ENCODE measurements around the gene MAMLD1.

GRCh38 chrX:150365990-150366911 is 3.1 kb downstream of the MAMLD1 start:
- TF ChIP-seq, protein P1, sequence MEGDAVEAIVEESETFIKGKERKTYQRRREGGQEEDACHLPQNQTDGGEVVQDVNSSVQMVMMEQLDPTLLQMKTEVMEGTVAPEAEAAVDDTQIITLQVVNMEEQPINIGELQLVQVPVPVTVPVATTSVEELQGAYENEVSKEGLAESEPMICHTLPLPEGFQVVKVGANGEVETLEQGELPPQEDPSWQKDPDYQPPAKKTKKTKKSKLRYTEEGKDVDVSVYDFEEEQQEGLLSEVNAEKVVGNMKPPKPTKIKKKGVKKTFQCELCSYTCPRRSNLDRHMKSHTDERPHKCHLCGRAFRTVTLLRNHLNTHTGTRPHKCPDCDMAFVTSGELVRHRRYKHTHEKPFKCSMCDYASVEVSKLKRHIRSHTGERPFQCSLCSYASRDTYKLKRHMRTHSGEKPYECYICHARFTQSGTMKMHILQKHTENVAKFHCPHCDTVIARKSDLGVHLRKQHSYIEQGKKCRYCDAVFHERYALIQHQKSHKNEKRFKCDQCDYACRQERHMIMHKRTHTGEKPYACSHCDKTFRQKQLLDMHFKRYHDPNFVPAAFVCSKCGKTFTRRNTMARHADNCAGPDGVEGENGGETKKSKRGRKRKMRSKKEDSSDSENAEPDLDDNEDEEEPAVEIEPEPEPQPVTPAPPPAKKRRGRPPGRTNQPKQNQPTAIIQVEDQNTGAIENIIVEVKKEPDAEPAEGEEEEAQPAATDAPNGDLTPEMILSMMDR (conservative IDR thresholded peaks at IDR 0.05; ENCODE audit: low read depth, low read length) = 0 out of 2 replicates have a peak, but pooled peaks have one; percentile 24
- no peak for TF ChIP-seq EZH2 (IDR thresholded peaks at IDR 0.05; ENCODE audit: borderline replicate concordance, low read depth, low read length, poor library complexity, severe bottlenecking)
